Thoracic aorta (tissue), 2 donors: ENCODE data around the gene MED14. TPM values are rescaled to one million over a fixed set of nuclear protein-coding genes. Genes with fewer than 3 reads are reported as not detected.

ENCODE experiments used
- ATAC-seq: fragments of 150-250 bp; one replicate; pipeline ENCODE4 v1.8.0; 2017; ENCODE audit warnings: low read depth; ENCODE audit not compliant: insufficient number of reproducible peaks, low FRiP score
- DNase-seq: peaks from one replicate; pipeline ENCODE4 v3.0.0-alpha.2; 2020; ENCODE audit warnings: low spot score
- H3K27ac ChIP-seq, 2 donors: fragments of 200-600 bp; sonication (generic); 1 replicate in 1 of 2; 2 replicates in 1 of 2; pipeline ENCODE4 v1.5.1; 2016; ENCODE audit warnings: mild to moderate bottlenecking in 2 of 2, moderate library complexity in 2 of 2
- H3K27me3 ChIP-seq: fragments of 200-600 bp; sonication (generic); replicated peaks from 2 replicates; pipeline ENCODE4 v1.6.0; 2016; ENCODE audit warnings: mild to moderate bottlenecking; ENCODE audit not compliant: insufficient read depth
- H3K36me3 ChIP-seq: fragments of 200-600 bp; sonication (generic); one replicate; pipeline ENCODE4 v1.5.1; 2016
- H3K4me1 ChIP-seq, 2 donors: fragments of 200-600 bp; sonication (generic); 1 replicate in 1 of 2; 2 replicates in 1 of 2; pipeline versions ENCODE4 v1.5.1 to v1.6.0; 2016; ENCODE audit warnings: low read depth in 2 of 2, mild to moderate bottlenecking in 1 of 2; ENCODE audit not compliant: control insufficient read depth in 1 of 2
- H3K4me3 ChIP-seq: fragments of 200-600 bp; sonication (generic); 2 replicates; pipeline ENCODE4 v1.5.1; 2016; ENCODE audit warnings: mild to moderate bottlenecking
- H3K9me3 ChIP-seq: fragments of 200-600 bp; sonication (generic); 2 replicates; pipeline ENCODE4 v1.5.1; 2016
- CTCF ChIP-seq: fragments of 200-600 bp; sonication (generic); IDR thresholded peaks from one replicate; pipeline ENCODE4 v1.5.1; 2019; ENCODE audit warnings: antibody characterized with exemption
- total RNA-seq, 2 donors: library from RNA; depleted of rRNA; stranded (reverse); fragments of >200 nt; gene quantifications; one replicate each; pipeline versions ENCODE4 v1.1.0 to v1.2.3, GENCODE V29; 2016

Gene MED14
- total RNA-seq, 2 donors from 2014 or later, result 25.7 to 94.1 TPM

- H3K27me3 ChIP-seq, result no peaks in the 10 kb centered on the region
- TF ChIP-seq CTCF, result no peak
- H3K27ac ChIP-seq, result no peak overlapping the region
- H3K36me3 ChIP-seq, result no peaks in the 10 kb centered on the region
- DNase-seq (no peak), ATAC-seq (no peak)
- H3K4me3 ChIP-seq, result no peak overlapping the region
- H3K4me1 ChIP-seq, result peaks cover 0 to 14% of the 10 kb centered on the region in 2 donors
- H3K9me3 ChIP-seq, result no peaks in the 10 kb centered on the region
Measured at GRCh38 chrX:40729598-40730584, 5.5 kb downstream of the MED14 start.

GRCh38 chrX:40727581-40728252, 7.6 kb downstream of the MED14 start:
- TF ChIP-seq CTCF, result no peak
- Histone ChIP-seq H3K36me3 (no peaks in the 10 kb centered on the region), H3K4me1 (no peaks in the 10 kb centered on the region), H3K27ac (no peak overlapping the region), H3K9me3 (no peaks in the 10 kb centered on the region), H3K27me3 (no peaks in the 10 kb centered on the region), H3K4me3 (no peak overlapping the region)
- DNase-seq (no peak), ATAC-seq (no peak)

DNA sequence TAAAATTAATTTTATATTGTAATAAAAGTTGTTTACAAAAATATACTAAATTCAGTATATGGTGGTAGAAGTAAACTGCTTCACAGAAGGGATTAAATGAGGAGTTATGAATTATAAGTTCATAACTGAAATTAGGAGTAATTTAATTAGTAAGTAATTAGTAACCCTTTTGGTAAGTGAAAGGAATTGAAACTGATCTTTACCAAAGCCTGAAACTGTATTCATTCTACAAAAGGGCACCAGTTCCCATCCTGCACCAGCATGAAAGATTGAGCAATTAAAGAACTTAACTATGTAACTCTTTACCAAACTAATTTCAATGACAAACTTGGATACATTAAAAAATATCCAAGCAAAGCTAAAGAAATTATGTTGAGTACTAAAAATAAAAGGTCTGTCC, 8.2 kb downstream of the MED14 start:
- Histone ChIP-seq H3K27ac (no peak overlapping the region), H3K9me3 (no peaks in the 10 kb centered on the region), H3K4me1 (no peaks in the 10 kb centered on the region), H3K27me3 (no peaks in the 10 kb centered on the region), H3K36me3 (no peaks in the 10 kb centered on the region), H3K4me3 (no peak overlapping the region)
- TF ChIP-seq CTCF, result no peak
- no peak for ATAC-seq
- DNase-seq, result no peak

DNA sequence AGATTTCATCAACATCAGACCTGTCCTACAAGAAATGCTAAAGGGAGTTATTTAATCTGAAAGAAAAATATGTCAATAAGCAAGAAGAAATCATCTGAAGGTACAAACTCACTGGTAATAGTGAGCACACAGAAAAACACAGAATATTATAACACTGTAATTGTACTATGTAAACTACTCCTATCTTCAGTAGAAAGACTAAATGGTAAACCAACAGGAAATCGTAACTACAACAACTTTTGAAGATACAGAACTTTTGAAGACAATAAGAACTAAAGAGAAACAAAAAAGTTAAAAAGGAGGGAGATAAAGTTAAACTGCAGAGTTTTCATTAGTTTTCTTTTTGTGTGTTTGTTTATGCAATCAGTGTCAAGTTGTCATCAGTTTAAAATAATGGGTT, 12.4 kb downstream of the MED14 start:
- no peak for ATAC-seq
- Histone ChIP-seq H3K27me3 (no peaks in the 10 kb centered on the region), H3K4me3 (no peak overlapping the region), H3K36me3 (no peaks in the 10 kb centered on the region), H3K9me3 (no peaks in the 10 kb centered on the region), H3K27ac (no peak overlapping the region), H3K4me1 (peaks cover 0 to 5% of the 10 kb centered on the region in 2 donors)
- DNase-seq, result no peak
- no peak for TF ChIP-seq CTCF

- Histone ChIP-seq H3K4me1 (peaks cover 0 to 5% of the 10 kb centered on the region in 2 donors), H3K27ac (no peak overlapping the region), H3K36me3 (no peaks in the 10 kb centered on the region), H3K27me3 (no peaks in the 10 kb centered on the region), H3K9me3 (no peaks in the 10 kb centered on the region), H3K4me3 (no peak overlapping the region)
- DNase-seq (no peak), ATAC-seq (no peak)
- TF ChIP-seq CTCF, result no peak
Measured at GRCh38 chrX:40721489-40722106, 13.7 kb downstream of the MED14 start.
